SIG-M5 treated with dmso at 0.1 percent for 504 hours (cell line): ENCODE results near the gene IGLL5.
A peak's percentile ranks its signal among the peaks of the same experiment; 100 is the strongest.

Source experiments
- DNase-seq: peaks from one replicate; lab custom pipeline; 2025; ENCODE audit not compliant: unreplicated experiment; lab: John Stamatoyannopoulos, UW

Gene IGLL5

GRCh38 chr22:22858559-22858937 is 29.1 kb upstream of the IGLL5 start:
- no peak for DNase-seq

GRCh38 chr22:22863001-22863400 is 24.6 kb upstream of the IGLL5 start:
- DNase-seq, result no peak

- DNase-seq, result no peak
Observed at GRCh38 chr22:22865311-22866072, 22.1 kb upstream of the IGLL5 start.

- DNase-seq, result no peak
Observed at GRCh38 chr22:22866381-22867111, 21.1 kb upstream of the IGLL5 start.

- DNase-seq, result no peak
Observed at GRCh38 chr22:22867996-22868715, 19.5 kb upstream of the IGLL5 start.

GRCh38 chr22:22870577-22871404 is 16.8 kb upstream of the IGLL5 start:
- DNase-seq, result no peak

GRCh38 chr22:22871536-22872278 is 15.9 kb upstream of the IGLL5 start:
- DNase-seq, result no peak

- no peak for DNase-seq
Observed at GRCh38 chr22:22872722-22873708, 14.6 kb upstream of the IGLL5 start.

GRCh38 chr22:22877523-22878210 is 9.9 kb upstream of the IGLL5 start:
- DNase-seq, result peak; percentile 55

- no peak for DNase-seq
Observed at GRCh38 chr22:22878211-22878570, 9.4 kb upstream of the IGLL5 start.

- no peak for DNase-seq
Observed at GRCh38 chr22:22878801-22879674, 8.6 kb upstream of the IGLL5 start.

- no peak for DNase-seq
Observed at GRCh38 chr22:22879675-22880155, 7.9 kb upstream of the IGLL5 start.

- no peak for DNase-seq
Observed at GRCh38 chr22:22880645-22881044, 7.0 kb upstream of the IGLL5 start.

- no peak for DNase-seq
Observed at GRCh38 chr22:22881116-22882000, 6.3 kb upstream of the IGLL5 start.

GRCh38 chr22:22882033-22882717 is 5.4 kb upstream of the IGLL5 start:
- peak; percentile 75 for DNase-seq
